GM12874 (cell line): ENCODE measurements around the gene NFAM1.

Experiments
- CTCF ChIP-seq: IDR thresholded peaks from 2 replicates; pipeline ENCODE4 v1.5.1; 2011; ENCODE audit warnings: low read depth, mild to moderate bottlenecking, control low read depth, low read length, moderate library complexity; ENCODE audit not compliant: insufficient read depth

NFAM1 gene

GRCh38 chr22:42385696-42386095 is 46.5 kb downstream of the NFAM1 start:
- TF ChIP-seq CTCF: no peak

- TF ChIP-seq CTCF: no peak
These were observed 47.7 kb downstream of the NFAM1 start for GRCh38 chr22:42384506-42384905.

GRCh38 chr22:42383851-42384417 is 48.3 kb downstream of the NFAM1 start:
- TF ChIP-seq CTCF: no peak

- no peak for TF ChIP-seq CTCF
These were observed 48.9 kb downstream of the NFAM1 start for GRCh38 chr22:42383287-42383686.

GRCh38 chr22:42380769-42381551 is 51.2 kb downstream of the NFAM1 start:
- TF ChIP-seq CTCF: no peak

- no peak for TF ChIP-seq CTCF
These were observed 52.2 kb downstream of the NFAM1 start for GRCh38 chr22:42379966-42380537.

GRCh38 chr22:42376711-42377554 is 55.3 kb downstream of the NFAM1 start:
- no peak for TF ChIP-seq CTCF
